ENCODE data around the gene CALCR. TPM values are rescaled to one million over a fixed set of nuclear protein-coding genes. Genes with fewer than 3 reads are reported as not detected.

CALCR gene
- total and polyA plus RNA-seq, 2 of the 4 experiments (the other 2 are of a cell fraction): not detected

GRCh38 chr7:93516834-93517233 lies 57.7 kb downstream of the CALCR start:
- TF ChIP-seq ELK1 (IDR thresholded peaks at IDR 0.05; ENCODE audit: borderline replicate concordance, low read depth, low read length) (no peak), USF2 (IDR thresholded peaks at IDR 0.05; ENCODE audit: low read depth, low read length) (no peak), RFX5 (IDR thresholded peaks at IDR 0.05; ENCODE audit: low read depth, low read length) (no peak), CTCF (conservative IDR thresholded peaks at IDR 0.05; ENCODE audit: low read depth, low read length) (no peak), FOS (IDR thresholded peaks at IDR 0.05; ENCODE audit: low read depth, low read length) (no peak), CHD1 (IDR thresholded peaks at IDR 0.05; ENCODE audit: low read depth, low read length) (no peak), SMC3 (IDR thresholded peaks at IDR 0.05; ENCODE audit: low read depth, low read length) (no peak), CEBPB (IDR thresholded peaks at IDR 0.05; ENCODE audit: low read depth, low read length) (no peak), MAZ (IDR thresholded peaks at IDR 0.05; ENCODE audit: borderline replicate concordance, low read depth, low read length) (no peak), MXI1 (IDR thresholded peaks at IDR 0.05; ENCODE audit: borderline replicate concordance, low read depth, low read length) (no peak)
- ATAC-seq (ENCODE audit: low read depth): no peak
- no peaks in the 10 kb centered on the region for H3K4me1 ChIP-seq (ENCODE audit: control insufficient read depth, insufficient read depth, low read length)
- H3K27me3 ChIP-seq (ENCODE audit: control insufficient read depth, insufficient read depth, low read length): no peaks in the 10 kb centered on the region
- H3K27ac ChIP-seq (ENCODE audit: insufficient read depth, low read length): no peak overlapping the region
- H3K36me3 ChIP-seq (ENCODE audit: control insufficient read depth, insufficient read depth, low read length): no peaks in the 10 kb centered on the region
- no peaks in the 10 kb centered on the region for H3K79me1 ChIP-seq (ENCODE audit: low read depth in 1 of 2, low read length in 2 of 2)
- H2AK5ac ChIP-seq (ENCODE audit: low read depth, low read length): no peak overlapping the region
- H2AFZ ChIP-seq (replicated peaks; ENCODE audit: low read length, poor library complexity): no peak overlapping the region
- H3K4me2 ChIP-seq (ENCODE audit: low read depth, low read length): no peak overlapping the region
- ChIA-PET POLR2A (ENCODE audit: unreplicated experiment) (no interaction called here), CTCF (no interaction called here)
- no peak overlapping the region for H3K4me3 ChIP-seq (ENCODE audit: insufficient read depth, low read depth, low read length)
- no peak overlapping the region for H3K14ac ChIP-seq (replicated peaks; ENCODE audit: low read depth, low read length)
- in situ Hi-C loops (cut with MboI; ENCODE audit: low sequenced_read_pairs) (no loop called here), dilution Hi-C loops (cut with HindIII; ENCODE audit: low sequenced_read_pairs, unreplicated experiment) (no loop called here), intact Hi-C loops (cut with micrococcal nuclease) (no loop called here)
- no peak for DNase-seq
- no peak overlapping the region for H3K4ac ChIP-seq (ENCODE audit: low read depth, low read length)
- H3K56ac ChIP-seq (ENCODE audit: extremely low read depth, insufficient read depth, low read length): no peak overlapping the region
- H2BK120ac ChIP-seq (ENCODE audit: low read depth, low read length): no peak overlapping the region
- H4K5ac ChIP-seq (ENCODE audit: low read depth, low read length): no peak overlapping the region
- H3K9me1 ChIP-seq (ENCODE audit: insufficient read depth, low read length): no peaks in the 10 kb centered on the region
- no CpG with 5 or more reads among the region's 4 CpGs for whole genome bisulfite sequencing, 2 experiments (ENCODE audit: extremely low coverage in 2 of 2, insufficient read length in 1 of 2)
- H2BK20ac ChIP-seq (ENCODE audit: low read depth, low read length): no peak overlapping the region
- H3K9me3 ChIP-seq (ENCODE audit: control insufficient read depth, insufficient read depth, low read length): no peaks in the 10 kb centered on the region
- H4K91ac ChIP-seq (ENCODE audit: insufficient read depth, low read depth, low read length): no peak overlapping the region
- H2BK15ac ChIP-seq (ENCODE audit: low read depth, low read length): no peak overlapping the region
- no peak overlapping the region for H3K9ac ChIP-seq (ENCODE audit: low read depth, low read length)
- H2AK9ac ChIP-seq (replicated peaks; ENCODE audit: low read depth, low read length, poor library complexity): no peak overlapping the region
- no peaks in the 10 kb centered on the region for H4K20me1 ChIP-seq (ENCODE audit: insufficient read depth, low read length)
- H2BK5ac ChIP-seq (ENCODE audit: low read depth, low read length, poor library complexity, severe bottlenecking): no peak overlapping the region
- no peak overlapping the region for H3K23ac ChIP-seq (ENCODE audit: low read depth, low read length)
- no TSS peak for BruUV-seq (replicated peaks)
- no peak overlapping the region for H4K8ac ChIP-seq (ENCODE audit: low read depth in 2 of 2, low read length in 2 of 2)
- no peak overlapping the region for H3K18ac ChIP-seq (ENCODE audit: low read depth, low read length)

Measured in IMR-90 (cell line).